Fibroblast of pulmonary artery (primary cell): Measurements from ENCODE around the gene PTBP1.
A peak's percentile ranks its signal among the peaks of the same experiment; 100 is the strongest.

Experiments used
- DNase-seq: peaks from one replicate; pipeline ENCODE4 v3.0.0-alpha.2; 2010; ENCODE audit warnings: low read depth
- H3K4me3 ChIP-seq: replicated peaks from 2 replicates; pipeline ENCODE4 v1.5.1; 2011; ENCODE audit warnings: low read depth, mild to moderate bottlenecking, control low read depth, low read length, moderate library complexity
- CTCF ChIP-seq: IDR thresholded peaks from 2 replicates; pipeline ENCODE4 v1.5.1; 2011; ENCODE audit warnings: mild to moderate bottlenecking, control low read depth, low read length, inconsistent platforms; ENCODE audit errors: missing control alignments

The PTBP1 gene

GRCh38 chr19:801861-802497, 4.7 kb downstream of the PTBP1 start:
- DNase-seq: peak; percentile 69
- no peak for TF ChIP-seq CTCF
- H3K4me3 ChIP-seq: peak overlapping the region; percentile 92

- DNase-seq: no peak
- no peak for TF ChIP-seq CTCF
- H3K4me3 ChIP-seq: peak overlapping the region; percentile 92
Measured at GRCh38 chr19:802498-803098, 5.3 kb downstream of the PTBP1 start.

GRCh38 chr19:803099-803561, 5.9 kb downstream of the PTBP1 start:
- TF ChIP-seq CTCF: no peak
- H3K4me3 ChIP-seq: no peak overlapping the region
- no peak for DNase-seq

- no peak for DNase-seq
- no peak for TF ChIP-seq CTCF
- H3K4me3 ChIP-seq: no peak overlapping the region
Measured at GRCh38 chr19:803686-804418, 6.6 kb downstream of the PTBP1 start.

- TF ChIP-seq CTCF: no peak
- no peak overlapping the region for H3K4me3 ChIP-seq
- DNase-seq: no peak
Measured at GRCh38 chr19:804419-805165, 7.3 kb downstream of the PTBP1 start.

- no peak for DNase-seq
- no peak for TF ChIP-seq CTCF
- H3K4me3 ChIP-seq: no peak overlapping the region
Measured at GRCh38 chr19:805166-805551, 7.9 kb downstream of the PTBP1 start.
